ENCODE measurements around the gene ERP44. TPM values are rescaled to one million over a fixed set of nuclear protein-coding genes. Genes with fewer than 3 reads are reported as not detected.

ERP44 gene
- total and polyA plus RNA-seq, 10 donors, result 9.5 to 21.4 (median 17.2) TPM

DNA sequence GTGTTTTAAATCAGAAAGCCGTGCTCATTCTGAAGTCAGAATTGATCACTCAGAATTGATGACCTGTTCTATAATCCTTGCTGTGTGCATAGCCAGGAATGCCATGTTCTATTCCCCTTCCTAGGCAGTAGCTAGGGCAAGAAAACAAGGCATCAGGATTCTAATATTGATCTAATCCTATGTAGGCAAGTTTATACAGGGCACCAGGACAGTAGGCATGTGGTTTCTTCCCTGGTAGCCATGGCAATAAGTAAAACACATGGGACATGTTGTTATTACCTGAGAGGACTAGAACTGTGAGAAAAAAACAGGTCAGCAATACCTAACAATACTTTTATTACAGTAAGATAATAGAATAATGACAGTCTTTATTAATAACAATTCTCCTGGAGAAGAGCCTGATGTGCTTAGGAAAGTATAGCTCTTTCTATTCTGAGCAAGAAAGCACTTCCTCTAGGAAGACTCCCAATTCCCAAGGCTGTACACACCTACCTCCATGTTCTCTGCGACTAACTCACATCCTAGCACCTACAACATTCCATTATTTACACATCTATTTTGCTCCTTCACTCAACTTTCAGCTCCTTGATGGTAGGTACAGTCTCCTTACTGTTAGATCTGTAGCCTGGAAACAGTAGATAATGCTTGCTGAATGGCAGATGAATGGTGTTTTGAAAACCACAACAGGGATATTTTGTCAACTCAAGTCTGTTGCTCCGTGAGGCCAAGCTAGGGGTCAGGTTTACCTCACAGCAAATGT is 121.6 kb downstream of the ERP44 start:
- intact Hi-C loops (cut with DNase I; ENCODE audit: low total_unique reads), result no loop called here
- TF ChIP-seq, protein P1, sequence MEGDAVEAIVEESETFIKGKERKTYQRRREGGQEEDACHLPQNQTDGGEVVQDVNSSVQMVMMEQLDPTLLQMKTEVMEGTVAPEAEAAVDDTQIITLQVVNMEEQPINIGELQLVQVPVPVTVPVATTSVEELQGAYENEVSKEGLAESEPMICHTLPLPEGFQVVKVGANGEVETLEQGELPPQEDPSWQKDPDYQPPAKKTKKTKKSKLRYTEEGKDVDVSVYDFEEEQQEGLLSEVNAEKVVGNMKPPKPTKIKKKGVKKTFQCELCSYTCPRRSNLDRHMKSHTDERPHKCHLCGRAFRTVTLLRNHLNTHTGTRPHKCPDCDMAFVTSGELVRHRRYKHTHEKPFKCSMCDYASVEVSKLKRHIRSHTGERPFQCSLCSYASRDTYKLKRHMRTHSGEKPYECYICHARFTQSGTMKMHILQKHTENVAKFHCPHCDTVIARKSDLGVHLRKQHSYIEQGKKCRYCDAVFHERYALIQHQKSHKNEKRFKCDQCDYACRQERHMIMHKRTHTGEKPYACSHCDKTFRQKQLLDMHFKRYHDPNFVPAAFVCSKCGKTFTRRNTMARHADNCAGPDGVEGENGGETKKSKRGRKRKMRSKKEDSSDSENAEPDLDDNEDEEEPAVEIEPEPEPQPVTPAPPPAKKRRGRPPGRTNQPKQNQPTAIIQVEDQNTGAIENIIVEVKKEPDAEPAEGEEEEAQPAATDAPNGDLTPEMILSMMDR (IDR thresholded peaks at IDR 0.05 in 8 of 11, conservative IDR thresholded peaks at IDR 0.05 in 3 of 11), result no peak
- Histone ChIP-seq H3K27ac (no peak overlapping the region), H3K4me1 (no peaks in the 10 kb centered on the region), H3K36me3 (peaks cover 0 to 69% (median 10%) of the 10 kb centered on the region in 6 donors), H3K4me3 (no peak overlapping the region), H3K27me3 (replicated peaks in 1 of 7) (no peaks in the 10 kb centered on the region), H3K9me3 (no peaks in the 10 kb centered on the region)
- no peak for DNase-seq
- 86 to 95% (median 89%) methylated on average over 3 of the region's 3 CpGs for WGBS, 5 donors

DNA sequence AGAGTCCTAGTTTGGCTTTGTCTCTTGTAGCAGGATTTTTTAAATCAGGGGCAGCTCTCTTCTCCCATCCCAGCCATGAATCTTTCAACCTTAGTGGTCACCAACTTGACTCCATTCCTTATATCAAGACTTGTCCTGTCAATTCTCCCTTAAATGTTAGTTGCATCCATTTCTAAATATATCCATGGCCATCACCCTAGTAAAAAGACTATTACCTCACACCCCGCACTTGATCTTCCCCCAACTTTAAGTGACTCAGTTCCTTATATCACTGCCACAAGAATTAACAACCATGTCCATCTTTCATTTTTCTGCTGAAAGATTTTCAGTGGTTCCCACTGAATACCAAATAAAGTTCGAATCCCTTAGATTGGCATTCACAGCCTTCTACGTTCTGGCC is 125.3 kb downstream of the ERP44 start:
- Histone ChIP-seq H3K27ac (no peak overlapping the region), H3K27me3 (replicated peaks in 1 of 7) (no peaks in the 10 kb centered on the region), H3K9me3 (no peaks in the 10 kb centered on the region), H3K4me1 (no peaks in the 10 kb centered on the region), H3K36me3 (peaks cover 0 to 76% (median 21%) of the 10 kb centered on the region in 6 donors), H3K4me3 (no peak overlapping the region)
- no peak for DNase-seq
- 93 to 99% (median 96%) methylated on average over 3 of the region's 3 CpGs for WGBS, 5 donors
- TF ChIP-seq POLR2AphosphoS5 (IDR thresholded peaks at IDR 0.05), result no peak
- TF ChIP-seq, protein P1 (IDR thresholded peaks at IDR 0.05 in 8 of 11, conservative IDR thresholded peaks at IDR 0.05 in 3 of 11), result no peak
- no peak for TF ChIP-seq POLR2A (IDR thresholded peaks at IDR 0.05)
- intact Hi-C loops (cut with DNase I; ENCODE audit: low total_unique reads), result no loop called here

DNA sequence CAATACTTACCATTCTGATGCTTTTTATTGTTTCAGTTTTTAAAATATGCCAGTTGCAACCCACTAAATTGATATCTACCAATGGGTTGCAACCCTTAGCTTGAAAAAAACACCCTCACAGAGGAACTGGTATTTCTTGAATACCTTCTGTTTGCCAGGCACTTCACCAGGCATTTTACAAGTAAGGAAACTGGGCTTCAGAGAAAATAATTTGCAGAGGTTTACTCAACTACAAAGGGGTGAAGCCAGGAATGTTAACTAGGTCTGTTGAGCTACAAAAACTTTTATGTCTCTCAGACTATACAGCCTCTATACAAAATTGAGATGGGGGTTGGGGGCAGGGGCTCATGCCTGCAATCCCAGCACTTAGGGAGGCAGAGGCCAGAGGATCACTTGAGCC is 127.4 kb downstream of the ERP44 start:
- Histone ChIP-seq H3K27me3 (replicated peaks in 1 of 7) (no peaks in the 10 kb centered on the region), H3K4me3 (no peak overlapping the region), H3K9me3 (no peaks in the 10 kb centered on the region), H3K36me3 (peaks cover 0 to 70% (median 25%) of the 10 kb centered on the region in 6 donors), H3K27ac (no peak overlapping the region), H3K4me1 (no peaks in the 10 kb centered on the region)
- intact Hi-C loops (cut with DNase I; ENCODE audit: low total_unique reads), result no loop called here
- TF ChIP-seq POLR2AphosphoS5 (IDR thresholded peaks at IDR 0.05) (no peak), POLR2A (IDR thresholded peaks at IDR 0.05) (no peak)
- TF ChIP-seq, protein P1 (IDR thresholded peaks at IDR 0.05 in 8 of 11, conservative IDR thresholded peaks at IDR 0.05 in 3 of 11), result no peak
- DNase-seq, result no peak

DNA sequence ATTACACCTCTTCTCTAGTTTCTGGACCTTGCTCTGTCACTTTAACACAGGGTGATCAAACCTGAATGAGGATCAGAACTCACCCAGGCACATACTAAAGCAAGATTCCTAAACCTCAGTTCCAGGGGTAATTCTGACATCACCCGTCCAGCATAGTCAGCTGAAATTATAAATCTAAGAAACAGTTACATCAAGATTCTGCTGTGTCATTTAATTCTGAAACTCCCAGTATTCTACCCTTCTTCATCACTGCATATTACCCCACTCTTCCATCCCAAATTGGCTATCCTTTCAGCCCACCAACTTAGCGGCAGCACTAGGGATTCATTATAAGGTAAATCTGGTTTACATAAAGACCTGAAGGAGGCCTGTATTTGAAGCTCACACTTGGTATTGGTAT is 128.3 kb downstream of the ERP44 start:
- Histone ChIP-seq H3K4me3 (no peak overlapping the region), H3K27me3 (replicated peaks in 1 of 7) (no peaks in the 10 kb centered on the region), H3K36me3 (peaks cover 0 to 69% (median 25%) of the 10 kb centered on the region in 6 donors), H3K27ac (no peak overlapping the region), H3K9me3 (no peaks in the 10 kb centered on the region), H3K4me1 (no peaks in the 10 kb centered on the region)
- no peak for TF ChIP-seq POLR2A (IDR thresholded peaks at IDR 0.05)
- TF ChIP-seq, protein P1 (IDR thresholded peaks at IDR 0.05 in 8 of 11, conservative IDR thresholded peaks at IDR 0.05 in 3 of 11), result no peak
- TF ChIP-seq POLR2AphosphoS5 (IDR thresholded peaks at IDR 0.05), result no peak
- DNase-seq, result no peak
- intact Hi-C loops (cut with DNase I; ENCODE audit: low total_unique reads), result no loop called here
- 98 to 100% (median 99%) methylated on average over 2 of the region's 2 CpGs for WGBS, 5 donors
